Kidney (tissue), 14 donors: Measurements from ENCODE around the gene ZFYVE26. TPM values are rescaled to one million over a fixed set of nuclear protein-coding genes. Genes with fewer than 3 reads are reported as not detected.

ENCODE experiments used
- DNase-seq, 5 donors: peaks; one replicate each; pipeline ENCODE4 v3.0.0-alpha.2; 2013 to 2020
- FAIRE-seq: peaks from 2 replicates; lab custom pipeline; 2012; peaks lifted over from hg19 to GRCh38; lab: Jason Lieb, UNC
- H3K27ac ChIP-seq, 2 donors: one replicate each; pipeline ENCODE4 v1.7.0; 2013; ENCODE audit warnings: low read depth in 2 of 2, low read length in 2 of 2, inconsistent platforms in 1 of 2
- H3K27me3 ChIP-seq: one replicate; pipeline ENCODE4 v1.7.1; 2013; ENCODE audit warnings: low read length, inconsistent platforms; ENCODE audit not compliant: control insufficient read depth, insufficient read depth
- H3K36me3 ChIP-seq, 3 donors: one replicate each; pipeline versions ENCODE4 v1.7.0 to v1.7.1; 2013; ENCODE audit warnings: low read length in 3 of 3, control low read depth in 1 of 3, inconsistent platforms in 1 of 3; ENCODE audit not compliant: insufficient read depth in 3 of 3, control insufficient read depth in 2 of 3
- H3K4me1 ChIP-seq, 3 donors: one replicate each; pipeline versions ENCODE4 v1.7.0 to v1.7.1; 2013; ENCODE audit warnings: low read length in 3 of 3, inconsistent platforms in 1 of 3, low read depth in 1 of 3; ENCODE audit not compliant: control insufficient read depth in 2 of 3, insufficient read depth in 2 of 3
- H3K4me3 ChIP-seq, 3 donors: one replicate each; pipeline versions ENCODE4 v1.7.0 to v1.8.1; 2013; ENCODE audit warnings: low read length in 3 of 3, control low read depth in 1 of 3, inconsistent platforms in 1 of 3
- H3K9ac ChIP-seq, 3 donors: one replicate each; pipeline versions ENCODE4 v1.7.0 to v1.7.1; 2013; ENCODE audit warnings: low read length in 3 of 3, control low read depth in 1 of 3, inconsistent platforms in 1 of 3
- H3K9me3 ChIP-seq, 3 donors: one replicate each; pipeline versions ENCODE4 v1.7.0 to v1.7.1; 2013; ENCODE audit warnings: low read length in 3 of 3, control low read depth in 1 of 3, inconsistent platforms in 1 of 3; ENCODE audit not compliant: control insufficient read depth in 2 of 3, insufficient read depth in 1 of 3
- intact Hi-C: fragments of 100-400 bp; cut with DNase I; formaldehyde crosslinking; loops from one replicate; pipeline ENCODE4 v1.11.1; 2022
- polyA plus RNA-seq: library from polyadenylated mRNA; stranded (reverse); fragments of 350-450 nt; fragmentation: Illumina TruSeq; extraction: RNeasy Lipid Tissue Mini Kit (QIAGEN cat#74804); gene quantifications from one replicate; pipeline ENCODE4 v1.2.3, GENCODE V29; 2014; ENCODE audit warnings: low read depth, low replicate concordance; ENCODE audit not compliant: insufficient read depth
- total RNA-seq: library from RNA; stranded (reverse); fragmentation: NEBNext Ultra II Directional; extraction: Animal tissue kit (Norgen Biotek cat#: 25700); gene quantifications from one replicate; pipeline ENCODE4 v1.2.1, GENCODE V29; 2021
- TF ChIP-seq, protein P1 (sequence below): IDR thresholded peaks from 3 replicates; pipeline ENCODE4 v1.5.1; 2012; ENCODE audit warnings: mild to moderate bottlenecking, moderate library complexity, borderline replicate concordance; ENCODE audit not compliant: insufficient read depth; ENCODE audit errors: extremely low read depth
- donor health status: control.
- donor health status: control.
- donor health status: control.
- donor health status: control.
- donor health status: control.
- donor health status: DM: yes; HTN: yes; CAD: no.
- donor health status: Normal renal cell carcinoma (clear cell type).

Gene ZFYVE26
- total and polyA plus RNA-seq, 2 donors from 2014 or later = 4.2 to 25.3 TPM

DNA sequence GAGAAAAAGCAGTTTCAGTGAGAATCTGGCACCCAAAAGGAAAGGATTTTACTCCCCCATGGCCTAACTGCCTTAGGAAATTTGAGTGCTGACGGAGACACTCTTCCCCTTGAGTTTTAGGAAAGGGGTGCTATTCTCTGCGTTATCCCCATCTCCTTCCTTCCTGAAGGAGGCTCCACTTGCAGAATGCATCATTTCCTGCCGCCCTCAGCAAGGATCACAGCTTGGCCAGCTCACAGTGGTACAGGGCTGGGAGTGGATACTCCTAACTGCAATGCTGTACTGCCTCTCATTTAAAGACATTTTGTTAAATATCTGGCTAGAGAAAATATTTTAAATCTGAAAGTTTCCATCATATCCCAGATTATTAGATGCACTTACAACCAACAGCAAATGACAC is 81.7 kb downstream of the ZFYVE26 start:
- no peaks in the 10 kb centered on the region for H3K27me3 ChIP-seq
- no peaks in the 10 kb centered on the region for H3K36me3 ChIP-seq
- no peak overlapping the region for H3K9ac ChIP-seq
- no peaks in the 10 kb centered on the region for H3K9me3 ChIP-seq
- H3K4me3 ChIP-seq = no peak overlapping the region
- no peaks in the 10 kb centered on the region for H3K4me1 ChIP-seq
- H3K27ac ChIP-seq = no peak overlapping the region
- intact Hi-C loops = no loop called here
- no peak for DNase-seq
- TF ChIP-seq, protein P1, sequence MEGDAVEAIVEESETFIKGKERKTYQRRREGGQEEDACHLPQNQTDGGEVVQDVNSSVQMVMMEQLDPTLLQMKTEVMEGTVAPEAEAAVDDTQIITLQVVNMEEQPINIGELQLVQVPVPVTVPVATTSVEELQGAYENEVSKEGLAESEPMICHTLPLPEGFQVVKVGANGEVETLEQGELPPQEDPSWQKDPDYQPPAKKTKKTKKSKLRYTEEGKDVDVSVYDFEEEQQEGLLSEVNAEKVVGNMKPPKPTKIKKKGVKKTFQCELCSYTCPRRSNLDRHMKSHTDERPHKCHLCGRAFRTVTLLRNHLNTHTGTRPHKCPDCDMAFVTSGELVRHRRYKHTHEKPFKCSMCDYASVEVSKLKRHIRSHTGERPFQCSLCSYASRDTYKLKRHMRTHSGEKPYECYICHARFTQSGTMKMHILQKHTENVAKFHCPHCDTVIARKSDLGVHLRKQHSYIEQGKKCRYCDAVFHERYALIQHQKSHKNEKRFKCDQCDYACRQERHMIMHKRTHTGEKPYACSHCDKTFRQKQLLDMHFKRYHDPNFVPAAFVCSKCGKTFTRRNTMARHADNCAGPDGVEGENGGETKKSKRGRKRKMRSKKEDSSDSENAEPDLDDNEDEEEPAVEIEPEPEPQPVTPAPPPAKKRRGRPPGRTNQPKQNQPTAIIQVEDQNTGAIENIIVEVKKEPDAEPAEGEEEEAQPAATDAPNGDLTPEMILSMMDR = no peak
- FAIRE-seq = no peak

DNA sequence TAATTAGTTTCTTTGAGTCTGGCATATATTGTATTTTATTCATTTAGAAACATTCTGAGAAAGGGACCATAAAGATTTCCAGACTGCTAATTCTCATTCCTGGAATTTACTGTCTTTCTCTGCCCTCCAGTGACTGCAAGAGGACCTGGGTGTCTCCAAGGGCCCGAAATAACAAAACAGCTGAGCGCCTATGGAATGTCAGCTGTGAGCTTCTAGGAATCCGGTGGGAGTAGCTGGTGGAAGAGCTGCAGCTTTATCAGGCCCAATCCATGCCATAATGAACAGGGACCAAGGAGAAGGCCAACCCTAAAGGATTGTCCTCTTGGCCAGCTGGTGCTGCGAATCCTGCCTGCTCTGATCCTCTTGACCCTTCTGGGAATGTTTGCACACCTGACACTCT is 82.8 kb downstream of the ZFYVE26 start:
- no peak overlapping the region for H3K9ac ChIP-seq
- no peak overlapping the region for H3K27ac ChIP-seq
- H3K4me1 ChIP-seq = no peaks in the 10 kb centered on the region
- H3K27me3 ChIP-seq = no peaks in the 10 kb centered on the region
- intact Hi-C loops = no loop called here
- FAIRE-seq = no peak
- H3K9me3 ChIP-seq = no peaks in the 10 kb centered on the region
- H3K36me3 ChIP-seq = no peaks in the 10 kb centered on the region
- DNase-seq = peak in 4 of 5 donors; percentile 43 to 77 (median 60)
- no peak overlapping the region for H3K4me3 ChIP-seq
- TF ChIP-seq, protein P1 = no peak

DNA sequence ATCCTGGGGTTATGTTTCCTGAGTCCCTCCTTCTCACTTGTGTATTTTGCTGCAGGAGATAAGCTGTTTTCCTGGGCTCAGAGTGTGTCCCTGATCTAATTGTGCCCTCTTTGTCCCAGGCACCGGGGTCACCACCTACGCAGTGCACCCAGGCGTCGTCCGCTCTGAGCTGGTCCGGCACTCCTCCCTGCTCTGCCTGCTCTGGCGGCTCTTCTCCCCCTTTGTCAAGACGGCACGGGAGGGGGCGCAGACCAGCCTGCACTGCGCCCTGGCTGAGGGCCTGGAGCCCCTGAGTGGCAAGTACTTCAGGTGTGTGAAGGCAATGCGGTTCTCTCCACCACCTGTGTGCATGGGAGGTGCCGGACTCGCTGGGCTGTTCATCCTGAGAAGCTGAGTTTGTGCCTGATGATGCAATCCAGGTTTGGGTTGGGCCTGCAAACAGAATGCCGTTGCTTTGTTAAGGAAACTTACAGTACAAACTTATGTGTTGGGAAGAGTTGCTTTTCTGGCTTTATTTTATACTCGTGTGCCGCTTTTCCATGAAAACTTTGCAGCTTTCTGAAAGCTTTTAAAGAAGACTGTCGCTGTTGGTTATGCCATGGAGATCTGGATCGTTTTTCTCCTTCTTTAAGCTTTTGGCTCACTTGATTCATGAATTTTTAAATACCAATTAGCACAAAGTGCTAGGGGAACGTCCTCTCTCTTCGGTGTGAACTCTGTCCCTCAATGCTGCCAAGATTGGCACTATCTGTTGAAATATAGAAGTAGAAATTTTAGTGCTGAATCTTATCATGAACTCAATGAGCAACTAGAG is 87.1 kb downstream of the ZFYVE26 start:
- DNase-seq = peak in 4 of 5 donors; percentile 19 to 59 (median 36)
- intact Hi-C loops = no loop called here

More for the DNA sequence above, 87.1 kb downstream of the ZFYVE26 start:
- TF ChIP-seq, protein P1 = no peak
- FAIRE-seq = no peak
- Histone ChIP-seq H3K9me3 (no peaks in the 10 kb centered on the region), H3K27me3 (no peaks in the 10 kb centered on the region), H3K4me3 (no peak overlapping the region), H3K9ac (no peak overlapping the region), H3K27ac (no peak overlapping the region), H3K4me1 (no peaks in the 10 kb centered on the region), H3K36me3 (peaks cover 0 to 10% (median 0%) of the 10 kb centered on the region in 3 donors)
